H1 (cell line): ENCODE data around the gene CASK. TPM values are rescaled to one million over a fixed set of nuclear protein-coding genes. Genes with fewer than 3 reads are reported as not detected.

Source experiments
- CTCF ChIA-PET: fragments of 300-600 bp; sonication (Branson Sonifier 250); formaldehyde crosslinking; loops from one replicate; lab custom pipeline; 2021; ENCODE audit not compliant: partially characterized antibody; lab: Charles Lee
- POLR2A ChIA-PET: fragments of 300-600 bp; sonication (Branson Sonifier 250); formaldehyde crosslinking; loops from one replicate; lab custom pipeline; 2021; ENCODE audit warnings: inconsistent platforms; ENCODE audit not compliant: partially characterized antibody; lab: Charles Lee
- DNase-seq, 2 experiments: peaks; one replicate each; pipeline versions ENCODE4 v3.0.0 to v3.0.0-alpha.2; 2010 to 2022; ENCODE audit warnings: low spot score in 2 of 2, low read depth in 1 of 2, mixed read lengths in 1 of 2
- FAIRE-seq: peaks from 2 replicates; lab custom pipeline; 2011; peaks lifted over from hg19 to GRCh38; lab: Jason Lieb, UNC
- H2AFZ ChIP-seq: 2 replicates; pipeline ENCODE4 v1.8.1; 2012; ENCODE audit warnings: low read length, inconsistent platforms
- H2AK5ac ChIP-seq: 2 replicates; pipeline ENCODE4 v1.6.1; 2013; ENCODE audit warnings: low read depth, low read length
- H2BK120ac ChIP-seq: replicated peaks from 2 replicates; pipeline ENCODE3; 2013; ENCODE audit warnings: low read depth, low read length, inconsistent platforms
- H2BK12ac ChIP-seq: 2 replicates; pipeline ENCODE4 v1.6.1; 2013; ENCODE audit warnings: low read depth, low read length
- H2BK15ac ChIP-seq: 2 replicates; pipeline ENCODE4 v1.6.1; 2013; ENCODE audit warnings: low read length
- H2BK20ac ChIP-seq: 2 replicates; pipeline ENCODE4 v1.6.1; 2013; ENCODE audit warnings: low read length
- H2BK5ac ChIP-seq: 2 replicates; pipeline ENCODE4 v1.6.1; 2013; ENCODE audit warnings: low read depth, low read length
- H3K14ac ChIP-seq: 2 replicates; pipeline ENCODE4 v1.6.1; 2013; ENCODE audit warnings: inconsistent platforms; ENCODE audit not compliant: insufficient read length
- H3K18ac ChIP-seq: 2 replicates; pipeline ENCODE4 v1.6.1; 2013; ENCODE audit warnings: low read length; ENCODE audit errors: extremely low read depth
- H3K23ac ChIP-seq: 2 replicates; pipeline ENCODE4 v1.6.1; 2013; ENCODE audit warnings: inconsistent platforms; ENCODE audit not compliant: insufficient read length
- H3K23me2 ChIP-seq: 2 replicates; pipeline ENCODE4 v1.6.1; 2013; ENCODE audit warnings: low read depth, low read length
- H3K27ac ChIP-seq: 2 replicates; pipeline ENCODE4 v1.6.1; 2011; ENCODE audit warnings: low read depth, low read length, inconsistent platforms
- H3K27me3 ChIP-seq, 4 experiments: replicated peaks in 1 of 4; 1 replicate in 1 of 4; 2 replicates in 3 of 4; pipeline versions ENCODE4 v1.6.1 to v1.8.1; 2011 to 2013; ENCODE audit warnings: low read length in 3 of 4, mild to moderate bottlenecking in 3 of 4, inconsistent platforms in 2 of 4, mixed read lengths in 2 of 4, moderate library complexity in 1 of 4; ENCODE audit not compliant: control insufficient read depth in 3 of 4, insufficient read depth in 3 of 4; ENCODE audit errors: extremely low read depth in 1 of 4
- H3K36me3 ChIP-seq, 4 experiments: 2 replicates each; pipeline versions ENCODE4 v1.6.1 to v1.8.1; 2011 to 2013; ENCODE audit warnings: mild to moderate bottlenecking in 4 of 4, low read length in 3 of 4, moderate library complexity in 2 of 4, control low read depth in 1 of 4, inconsistent platforms in 1 of 4; ENCODE audit not compliant: insufficient read depth in 4 of 4, control insufficient read depth in 2 of 4
- H3K4ac ChIP-seq: replicated peaks from 2 replicates; pipeline ENCODE3; 2013; ENCODE audit warnings: low read length, low read depth, mixed read lengths, inconsistent platforms; ENCODE audit not compliant: insufficient read length
- H3K4me1 ChIP-seq, 4 experiments: replicated peaks in 1 of 4; 1 replicate in 1 of 4; 2 replicates in 3 of 4; pipeline versions ENCODE4 v1.6.1 to v1.8.1; 2011 to 2013; ENCODE audit warnings: low read length in 3 of 4, inconsistent platforms in 2 of 4, mixed read lengths in 1 of 4; ENCODE audit not compliant: insufficient read depth in 4 of 4, control insufficient read depth in 3 of 4
- H3K4me2 ChIP-seq, 2 experiments: 2 replicates each; pipeline versions ENCODE4 v1.6.1 to v1.8.1; 2011 to 2013; ENCODE audit warnings: low read depth in 2 of 2, low read length in 2 of 2, control low read depth in 1 of 2, inconsistent platforms in 1 of 2, mild to moderate bottlenecking in 1 of 2; ENCODE audit not compliant: insufficient read depth in 1 of 2
- H3K4me3 ChIP-seq, 4 experiments: fragments of 200-600, 300-600 bp in 1 of 4; sonication (generic), shearing (Covaris generic), sonication (Bioruptor Twin) in 1 of 4; 2 replicates each; pipeline versions ENCODE4 v1.5.1 to v1.8.1; 2011 to 2016; ENCODE audit warnings: low read length in 4 of 4, low read depth in 3 of 4, control low read depth in 2 of 4, inconsistent platforms in 2 of 4, mild to moderate bottlenecking in 2 of 4, mixed read lengths in 1 of 4, moderate library complexity in 1 of 4; ENCODE audit not compliant: insufficient read depth in 2 of 4; ENCODE audit errors: extremely low read depth in 1 of 4
- H3K56ac ChIP-seq: replicated peaks from 2 replicates; pipeline ENCODE3; 2013; ENCODE audit warnings: low read depth, mild to moderate bottlenecking, mixed read lengths, low read length, inconsistent platforms; ENCODE audit not compliant: insufficient read length
- H3K79me1 ChIP-seq: 2 replicates; pipeline ENCODE4 v1.6.1; 2013; ENCODE audit warnings: low read depth, low read length, control low read depth
- H3K79me2 ChIP-seq, 2 experiments: 2 replicates each; pipeline versions ENCODE4 v1.6.1 to v1.8.1; 2012 to 2013; ENCODE audit warnings: low read length in 2 of 2, mild to moderate bottlenecking in 2 of 2, inconsistent platforms in 1 of 2; ENCODE audit not compliant: insufficient read depth in 2 of 2, control insufficient read depth in 1 of 2
- H3K9ac ChIP-seq, 4 experiments: replicated peaks in 1 of 4; 1 replicate in 1 of 4; 2 replicates in 3 of 4; pipeline versions ENCODE4 v1.6.1 to v1.8.1; 2011 to 2013; ENCODE audit warnings: low read depth in 3 of 4, low read length in 3 of 4, control low read depth in 2 of 4, mild to moderate bottlenecking in 2 of 4, moderate library complexity in 2 of 4, inconsistent platforms in 1 of 4; ENCODE audit errors: extremely low read depth in 1 of 4
- H3K9me3 ChIP-seq, 2 experiments: 2 replicates each; pipeline versions ENCODE4 v1.6.1 to v1.8.1; 2012 to 2013; ENCODE audit warnings: mild to moderate bottlenecking in 2 of 2, moderate library complexity in 2 of 2, control low read depth in 1 of 2, inconsistent platforms in 1 of 2, low read depth in 1 of 2, low read length in 1 of 2, mixed read lengths in 1 of 2; ENCODE audit not compliant: insufficient read depth in 2 of 2
- H4K20me1 ChIP-seq, 2 experiments: replicated peaks in 1 of 2; 2 replicates each; pipeline versions ENCODE3 to v1.8.1; 2011 to 2013; ENCODE audit warnings: inconsistent platforms in 2 of 2, low read length in 2 of 2, mild to moderate bottlenecking in 1 of 2; ENCODE audit not compliant: insufficient read depth in 2 of 2, control insufficient read depth in 1 of 2
- H4K5ac ChIP-seq: 2 replicates; pipeline ENCODE4 v1.6.1; 2013; ENCODE audit warnings: low read length, low read depth, mixed read lengths, inconsistent platforms; ENCODE audit not compliant: insufficient read length
- H4K8ac ChIP-seq: 2 replicates; pipeline ENCODE4 v1.8.0; 2013; ENCODE audit warnings: mild to moderate bottlenecking, moderate library complexity, low read length, inconsistent platforms; ENCODE audit not compliant: insufficient read depth; ENCODE audit errors: extremely low read depth
- H4K91ac ChIP-seq: replicated peaks from 2 replicates; pipeline ENCODE3; 2013; ENCODE audit warnings: low read length, mixed read lengths, inconsistent platforms; ENCODE audit not compliant: insufficient read length
- CHD2 ChIP-seq: IDR thresholded peaks from 2 replicates; pipeline ENCODE4 v1.6.1; 2012; ENCODE audit warnings: low read length, improper control_type of control experiment
- JUN ChIP-seq: IDR thresholded peaks from 2 replicates; pipeline ENCODE4 v1.6.1; 2011; ENCODE audit warnings: low read depth, mild to moderate bottlenecking, improper control_type of control experiment, low read length
- PHF8 ChIP-seq: fragments of 200-600 bp; sonication (generic); conservative IDR thresholded peaks from 2 replicates; pipeline ENCODE4 v1.7.1; 2012; ENCODE audit warnings: low read depth, mild to moderate bottlenecking, inconsistent platforms, low read length, moderate library complexity
- WGBS, 2 experiments: shearing (Covaris generic) in 1 of 2; methylation state at CpG; one replicate each; pipeline versions ENCODE4 v1.1.6 to v1.1.7; 2013 to 2015; ENCODE audit warnings: low lambda C conversion rate in 2 of 2, mixed read lengths in 2 of 2, inconsistent platforms in 1 of 2, low coverage in 1 of 2, missing lambda C conversion rate in 1 of 2; ENCODE audit not compliant: insufficient replicate concordance in 2 of 2, insufficient coverage in 1 of 2, insufficient read length in 1 of 2; ENCODE audit errors: extremely low coverage in 1 of 2, missing lambda C conversion rate in 1 of 2; 5-methylcytosine and 5-hydroxymethylcytosine counted together
- polyA plus RNA-seq, 7 experiments: library from polyadenylated mRNA; depleted of rRNA in 3 of 7; stranded (reverse) in 5 of 7; unstranded in 2 of 7; fragments of >200 nt in 5 of 7; fragments of 200-250 nt in 2 of 7; gene quantifications; 1 replicate in 5 of 7; 2 replicates in 1 of 7; 4 replicates in 1 of 7; pipeline versions ENCODE4 v1.2.1 to v1.2.3, GENCODE V29; 2011 to 2013; ENCODE audit warnings: missing spikeins in 2 of 7, mixed read lengths in 2 of 7
- total RNA-seq: library from RNA; stranded (reverse); fragmentation: NEBNext Ultra II Directional; extraction: Animal tissue kit (Norgen Biotek cat#: 25700); gene quantifications from 2 replicates; pipeline ENCODE4 v1.2.1, GENCODE V29; 2021

Gene CASK
- total and polyA plus RNA-seq, 2 of the 8 experiments (the other 6 are each of a cell fraction or from before 2014, with no cell fraction given): 21.6 to 55.1 TPM

GRCh38 chrX:41862562-41863184 is 60.7 kb downstream of the CASK start:
- CTCF ChIA-PET: interaction anchor here (0.6 to 1.3 kb wide), 3 partner anchors 10 to 98 kb away, joined by 3 to 6 read pairs (median 3); no protein-coding TSS in a partner anchor
- H3K79me2 ChIP-seq: peaks cover 0 to 49% of the 10 kb centered on the region in 2 experiments; a peak in 2 of 4 replicates
- FAIRE-seq: no peak

More at GRCh38 chrX:41862562-41863184, 60.7 kb downstream of the CASK start:
- H3K9ac ChIP-seq: no peak overlapping the region
- no peak overlapping the region for H4K5ac ChIP-seq
- no peak overlapping the region for H3K56ac ChIP-seq
- H3K36me3 ChIP-seq: no peaks in the 10 kb centered on the region
- H3K23ac ChIP-seq: no peak overlapping the region
- no peak overlapping the region for H4K91ac ChIP-seq
- H2BK15ac ChIP-seq: no peak overlapping the region
- H2BK120ac ChIP-seq: no peak overlapping the region
- H2AFZ ChIP-seq: no peak overlapping the region
- H3K4ac ChIP-seq: no peak overlapping the region
- no peak overlapping the region for H2BK12ac ChIP-seq
- no peaks in the 10 kb centered on the region for H3K79me1 ChIP-seq
- no peak overlapping the region for H3K18ac ChIP-seq
- H3K23me2 ChIP-seq: no peaks in the 10 kb centered on the region
- no peaks in the 10 kb centered on the region; a peak in 3 of 7 replicates for H3K4me1 ChIP-seq
- 79% methylated on average over 4 of the region's 4 CpGs; no CpG with 5 or more reads in 1 of the 2 experiments for WGBS, 2 experiments
- H2AK5ac ChIP-seq: no peak overlapping the region
- TF ChIP-seq CHD2 (no peak), PHF8 (no peak), JUN (no peak)
- TF ChIP-seq, all 59 proteins: peak for 0
- no peaks in the 10 kb centered on the region for H4K20me1 ChIP-seq
- DNase-seq: no peak
- no peak overlapping the region for H2BK20ac ChIP-seq
- no peak overlapping the region for H4K8ac ChIP-seq
- no peak overlapping the region for H3K27ac ChIP-seq
- H3K27me3 ChIP-seq: no peaks in the 10 kb centered on the region
- no peak overlapping the region for H3K4me2 ChIP-seq
- POLR2A ChIA-PET: no interaction called here
- no peak overlapping the region for H3K14ac ChIP-seq
- H3K4me3 ChIP-seq: no peak overlapping the region
- H2BK5ac ChIP-seq: no peak overlapping the region
- no peaks in the 10 kb centered on the region for H3K9me3 ChIP-seq
